ENCODE measurements around the gene CLEC2A. TPM values are rescaled to one million over a fixed set of nuclear protein-coding genes. Genes with fewer than 3 reads are reported as not detected.

Gene CLEC2A, protein sequence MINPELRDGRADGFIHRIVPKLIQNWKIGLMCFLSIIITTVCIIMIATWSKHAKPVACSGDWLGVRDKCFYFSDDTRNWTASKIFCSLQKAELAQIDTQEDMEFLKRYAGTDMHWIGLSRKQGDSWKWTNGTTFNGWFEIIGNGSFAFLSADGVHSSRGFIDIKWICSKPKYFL
- total RNA-seq = not detected in 2 replicates

DNA sequence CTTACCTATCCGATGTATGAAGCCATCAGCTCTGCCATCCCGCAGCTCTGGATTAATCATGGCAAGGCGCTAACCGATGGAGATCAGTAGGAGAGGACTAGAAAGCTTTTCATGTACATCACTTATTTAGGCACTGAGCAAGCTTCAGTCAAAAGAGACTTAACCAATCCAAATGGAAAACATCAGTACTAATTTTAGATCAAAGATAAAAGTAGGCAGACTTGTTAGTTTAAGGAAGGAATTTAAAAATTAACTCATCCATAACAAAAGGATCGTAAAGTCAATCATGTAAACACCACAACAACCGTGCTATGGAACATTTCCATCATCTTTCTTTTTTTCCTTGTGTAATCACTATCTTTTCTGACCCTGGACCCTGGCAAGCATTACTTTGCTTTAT is at the start of gene CLEC2A:
TSS of gene CLEC2A (minus strand) at position 101 of the 400 bp plus-strand sequence. CDS start at position 60, 41 bp downstream.

DNA sequence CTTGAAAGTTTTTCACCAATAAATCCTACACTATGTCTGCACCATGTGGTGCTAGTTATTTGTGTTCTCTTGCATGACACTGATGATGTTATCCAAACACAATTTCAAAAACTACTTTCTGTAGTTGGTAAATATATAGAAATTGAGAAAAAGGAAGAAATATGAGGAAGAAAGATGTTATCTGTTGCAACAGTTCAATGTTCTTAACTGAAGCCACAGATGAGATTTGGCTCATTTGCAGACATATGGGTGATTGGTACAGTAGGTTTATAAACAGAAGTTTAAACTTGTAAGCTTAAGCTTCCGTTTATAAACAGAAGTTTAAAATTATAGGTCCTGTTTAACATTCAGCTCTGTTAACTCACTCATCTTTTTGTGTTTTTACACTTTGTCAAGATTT is 39.0 kb upstream of the CLEC2A start, which contains the start of gene CLEC12A:
TSS of gene CLEC12A (plus strand) at position 229 of the 400 bp plus-strand sequence. CDS start 188 bp downstream, outside the sequence.

GRCh38 chr12:9881246-9881645 is 50.9 kb downstream of the CLEC2A start, which contains the start of gene KLRF2:
Gene KLRF2, plus strand, starts transcription at chr12:9881489. Its CDS starts 107 bp downstream, at chr12:9881596.

DNA sequence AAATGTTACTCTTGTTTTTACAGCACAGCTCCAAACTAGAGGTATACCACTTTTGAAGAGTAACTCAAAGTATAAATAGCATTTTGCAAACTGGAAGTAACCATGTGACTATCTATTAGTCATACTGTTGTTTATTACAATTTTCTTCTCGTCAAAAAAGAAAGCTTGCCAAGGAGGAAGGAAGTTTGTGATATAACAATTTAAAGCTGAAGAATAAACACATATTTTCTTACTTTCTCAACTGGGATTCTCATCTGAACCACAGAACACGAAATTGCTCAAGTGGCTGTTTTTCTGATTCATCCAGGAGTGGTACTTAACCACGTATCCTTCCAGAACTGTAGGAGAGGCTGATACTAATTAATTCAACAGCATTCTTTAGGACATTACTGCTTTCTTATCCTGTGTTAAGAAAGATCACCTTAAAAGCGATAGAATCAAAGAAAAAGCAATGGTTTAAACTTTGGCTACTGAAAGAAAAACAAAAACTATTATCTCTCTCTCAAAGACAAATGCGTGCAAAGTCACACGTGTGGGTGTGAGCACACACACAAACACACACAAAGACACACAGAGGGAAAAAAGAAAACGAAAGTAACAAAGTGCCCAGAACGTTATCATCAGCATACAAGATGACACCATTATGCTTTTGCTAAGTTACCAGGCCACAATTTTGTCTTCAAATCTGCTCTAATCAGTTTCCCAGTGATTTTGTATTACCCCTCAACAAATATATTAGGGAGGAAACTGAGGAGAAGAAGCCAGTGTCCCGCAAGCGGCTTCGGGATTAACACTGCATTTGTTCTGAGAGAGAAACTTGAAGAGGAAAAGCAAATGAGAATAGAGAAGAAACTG is 62.6 kb downstream of the CLEC2A start, which contains the start of gene CLEC2B:
TSS of gene CLEC2B (minus strand) at position 48 of the 855 bp plus-strand sequence.

Other genes starting within 250 kb of the CLEC2A start
- gene CLECL1, start 199.3 kb downstream of the CLEC2A start, total RNA-seq = not detected in 2 replicates
- not detected in 2 replicates for gene CD69, start 171.5 kb downstream of the CLEC2A start, total RNA-seq
- not detected in 2 replicates for gene KLRF1, start 104.9 kb downstream of the CLEC2A start, total RNA-seq
- gene CLEC2B, start 63.0 kb downstream of the CLEC2A start, total RNA-seq = 4.2 and 4.4 TPM in 2 replicates
- not detected in 2 replicates for gene KLRF2, start 50.9 kb downstream of the CLEC2A start, total RNA-seq
- gene CLEC12A, start 39.0 kb upstream of the CLEC2A start, total RNA-seq = not detected in 2 replicates
- not detected in 2 replicates for gene CLEC1B, start 66.8 kb upstream of the CLEC2A start, total RNA-seq
- gene CLEC12B, start 78.3 kb upstream of the CLEC2A start, total RNA-seq = not detected in 2 replicates
- not detected in 2 replicates for gene CLEC9A, start 98.3 kb upstream of the CLEC2A start, total RNA-seq
- gene CLEC1A, start 166.6 kb upstream of the CLEC2A start, total RNA-seq = 0.37 and 0.40 TPM in 2 replicates
- not detected in 2 replicates for gene CLEC7A, start 197.8 kb upstream of the CLEC2A start, total RNA-seq
- gene OLR1, start 239.8 kb upstream of the CLEC2A start, total RNA-seq = not detected in 2 replicates
- not detected in 2 replicates for gene TMEM52B, start 246.7 kb upstream of the CLEC2A start, total RNA-seq

Measured in aortic smooth muscle cell (primary cell).